ENCODE measurements around the gene DAB1.

DAB1 gene

DNA sequence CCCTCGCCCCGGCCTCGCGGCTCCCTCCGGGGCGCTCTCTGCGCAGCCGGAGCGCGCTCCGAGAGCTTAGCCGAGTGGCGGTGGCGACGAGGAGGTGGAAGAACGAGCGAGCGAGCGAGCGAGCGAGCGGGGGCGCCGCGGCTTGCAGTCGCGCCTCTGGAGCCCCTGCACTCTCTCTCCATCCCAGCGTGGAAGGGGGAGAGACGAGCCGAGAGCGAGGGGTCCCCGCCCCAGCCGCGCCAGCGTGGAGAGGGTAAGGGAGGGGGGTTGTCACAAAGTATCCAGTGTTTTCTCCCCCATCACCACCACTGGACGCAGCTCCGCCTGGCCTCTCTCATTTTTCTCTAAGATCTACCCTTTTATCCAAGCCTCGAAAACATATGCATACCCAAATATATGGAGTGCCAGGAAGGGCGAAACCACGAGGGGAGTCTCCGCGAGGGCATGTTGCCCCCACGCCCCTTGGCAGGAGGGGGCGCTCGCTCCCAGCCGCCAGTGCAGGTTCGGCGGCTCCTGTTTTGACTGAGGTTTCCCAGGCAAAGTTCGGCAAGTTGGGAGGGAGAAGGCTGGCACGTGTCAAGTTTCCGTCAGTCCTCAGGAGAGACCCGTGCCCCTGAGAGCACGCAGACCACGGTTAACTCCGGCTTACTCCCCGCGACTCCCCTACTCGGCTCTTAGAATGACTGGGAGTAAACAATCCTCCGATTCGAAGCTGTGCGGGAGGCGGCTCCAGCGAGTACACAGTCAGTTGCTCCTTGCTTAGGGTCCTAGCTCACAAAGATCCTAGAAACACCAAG lies 569 bp upstream of the DAB1 start (continued):
- no peak for TF ChIP-seq ZNF518A (tag by site-specific recombination; conservative IDR thresholded peaks at IDR 0.05; ENCODE audit: low read depth)
- peak; percentile 74 for TF ChIP-seq ZBTB8A (tag by site-specific recombination; IDR thresholded peaks at IDR 0.05)
- TF ChIP-seq IKZF3 (tag by site-specific recombination; IDR thresholded peaks at IDR 0.05): peak; percentile 75
- TF ChIP-seq ZNF266 (tag by site-specific recombination; IDR thresholded peaks at IDR 0.05; ENCODE audit: low read depth): no peak
- no peak for TF ChIP-seq HOXC10 (CRISPR knock-in tag; IDR thresholded peaks at IDR 0.05)
- TF ChIP-seq ZNF514 (tag by site-specific recombination; IDR thresholded peaks at IDR 0.05): no peak
- no peak for TF ChIP-seq ZNF155 (tag by site-specific recombination; IDR thresholded peaks at IDR 0.05)
- TF ChIP-seq SP7 (tag by site-specific recombination; IDR thresholded peaks at IDR 0.05): peak; percentile 70
- 0 out of 2 replicates have a peak, but pooled peaks have one; percentile 69 for TF ChIP-seq ZNF785 (tag by site-specific recombination; IDR thresholded peaks at IDR 0.05)
- TF ChIP-seq ZNF175 (tag by site-specific recombination; IDR thresholded peaks at IDR 0.05): no peak
- no peak for TF ChIP-seq ATF2 (tag by site-specific recombination; IDR thresholded peaks at IDR 0.05; ENCODE audit: low read depth)
- TF ChIP-seq ZNF549 (tag by site-specific recombination; IDR thresholded peaks at IDR 0.05): no peak
- no peak for TF ChIP-seq ZNF114 (tag by site-specific recombination; IDR thresholded peaks at IDR 0.05)
- no peak for TF ChIP-seq ZNF148 (tag by site-specific recombination; IDR thresholded peaks at IDR 0.05; ENCODE audit: borderline replicate concordance)
- TF ChIP-seq ZBTB48 (tag by site-specific recombination; IDR thresholded peaks at IDR 0.05): peak; percentile 45; the same call in 1 of the 2 replicates
- no peak for TF ChIP-seq ZBTB1 (tag by site-specific recombination; IDR thresholded peaks at IDR 0.05)
- TF ChIP-seq ZNF449 (tag by site-specific recombination; IDR thresholded peaks at IDR 0.05): no peak
- TF ChIP-seq ZBTB6 (tag by site-specific recombination; IDR thresholded peaks at IDR 0.05): no peak
- TF ChIP-seq ZNF133 (tag by site-specific recombination; IDR thresholded peaks at IDR 0.05): no peak
- no peak for TF ChIP-seq ZNF169 (tag by site-specific recombination; IDR thresholded peaks at IDR 0.05)
- peak; percentile 31; the same call in 1 of the 2 replicates for TF ChIP-seq ZNF580 (tag by site-specific recombination; IDR thresholded peaks at IDR 0.05)
- TF ChIP-seq ZNF768 (tag by site-specific recombination; IDR thresholded peaks at IDR 0.05): no peak
- TF ChIP-seq HOXD13 (CRISPR knock-in tag; IDR thresholded peaks at IDR 0.05; ENCODE audit: borderline replicate concordance): no peak
- TF ChIP-seq, protein P1, sequence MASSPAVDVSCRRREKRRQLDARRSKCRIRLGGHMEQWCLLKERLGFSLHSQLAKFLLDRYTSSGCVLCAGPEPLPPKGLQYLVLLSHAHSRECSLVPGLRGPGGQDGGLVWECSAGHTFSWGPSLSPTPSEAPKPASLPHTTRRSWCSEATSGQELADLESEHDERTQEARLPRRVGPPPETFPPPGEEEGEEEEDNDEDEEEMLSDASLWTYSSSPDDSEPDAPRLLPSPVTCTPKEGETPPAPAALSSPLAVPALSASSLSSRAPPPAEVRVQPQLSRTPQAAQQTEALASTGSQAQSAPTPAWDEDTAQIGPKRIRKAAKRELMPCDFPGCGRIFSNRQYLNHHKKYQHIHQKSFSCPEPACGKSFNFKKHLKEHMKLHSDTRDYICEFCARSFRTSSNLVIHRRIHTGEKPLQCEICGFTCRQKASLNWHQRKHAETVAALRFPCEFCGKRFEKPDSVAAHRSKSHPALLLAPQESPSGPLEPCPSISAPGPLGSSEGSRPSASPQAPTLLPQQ (tag by site-specific recombination; IDR thresholded peaks at IDR 0.05): peak; percentile 69; the same call in 1 of the 2 replicates
